Caco-2 (cell line): ENCODE data around the gene DUSP23. TPM values are rescaled to one million over a fixed set of nuclear protein-coding genes. Genes with fewer than 3 reads are reported as not detected.

Source experiments
- BruUV-seq: library from RNA; stranded (reverse); fragments of 400-500 nt; replicated peaks from 2 replicates; lab custom pipeline; 2021; lab: Mats Ljungman, UMichigan
- CTCF ChIA-PET: fragments of 300-600 bp; sonication (Branson Sonifier 250); formaldehyde crosslinking; loops from one replicate; lab custom pipeline; 2022; ENCODE audit warnings: antibody characterized with exemption; lab: Charles Lee
- POLR2A ChIA-PET: fragments of 300-600 bp; sonication (Branson Sonifier 250); formaldehyde crosslinking; loops from one replicate; lab custom pipeline; 2022; ENCODE audit warnings: antibody characterized with exemption; lab: Charles Lee
- DNase-seq, 2 experiments: peaks; one replicate each; pipeline versions ENCODE4 v3.0.0 to v3.0.0-alpha.2; 2020 to 2022
- H3K27me3 ChIP-seq: replicated peaks from 2 replicates; pipeline ENCODE4 v1.6.0; 2011; ENCODE audit warnings: low read length; ENCODE audit not compliant: control insufficient read depth, insufficient read depth
- H3K36me3 ChIP-seq: 2 replicates; pipeline ENCODE4 v1.5.1; 2011; ENCODE audit warnings: low read length; ENCODE audit not compliant: control insufficient read depth, insufficient read depth
- H3K4me1 ChIP-seq: fragments of 250-450 bp; sonication (Bioruptor Pico); 2 replicates; pipeline ENCODE4 v1.5.1; 2020; ENCODE audit warnings: mild to moderate bottlenecking
- H3K4me3 ChIP-seq: 2 replicates; pipeline ENCODE4 v1.5.1; 2011; ENCODE audit warnings: low read depth, mild to moderate bottlenecking, control low read depth, low read length
- H3K9me3 ChIP-seq: fragments of 250-450 bp; sonication (Bioruptor Pico); 2 replicates; pipeline ENCODE4 v1.5.1; 2020; ENCODE audit warnings: mild to moderate bottlenecking, moderate library complexity
- H3K27ac Mint-ChIP-seq: one replicate; pipeline ENCODE4 v1.8.0; 2022; ENCODE audit warnings: mixed read lengths; ENCODE audit not compliant: unreplicated experiment
- H3K27me3 Mint-ChIP-seq: one replicate; pipeline ENCODE4 v1.8.0; 2022; ENCODE audit warnings: mixed read lengths; ENCODE audit not compliant: insufficient read depth, unreplicated experiment
- H3K36me3 Mint-ChIP-seq: one replicate; pipeline ENCODE4 v1.8.0; 2022; ENCODE audit warnings: mild to moderate bottlenecking, mixed read lengths; ENCODE audit not compliant: insufficient read depth, unreplicated experiment
- H3K4me1 Mint-ChIP-seq: one replicate; pipeline ENCODE4 v1.8.0; 2022; ENCODE audit warnings: low read depth, mixed read lengths; ENCODE audit not compliant: unreplicated experiment
- H3K4me3 Mint-ChIP-seq: one replicate; pipeline ENCODE4 v1.8.0; 2022; ENCODE audit warnings: mild to moderate bottlenecking, moderate library complexity, mixed read lengths; ENCODE audit not compliant: unreplicated experiment
- H3K9me3 Mint-ChIP-seq: one replicate; pipeline ENCODE4 v1.8.0; 2022; ENCODE audit warnings: mixed read lengths; ENCODE audit not compliant: unreplicated experiment
- CTCF ChIP-seq, 2 experiments: fragments of 200-600 bp in 1 of 2; IDR thresholded peaks; 1 replicate in 1 of 2; 2 replicates in 1 of 2; pipeline versions ENCODE4 v1.5.1 to v1.8.0; 2011 to 2022; ENCODE audit warnings: antibody characterized with exemption in 1 of 2, control low read depth in 1 of 2, inconsistent platforms in 1 of 2, low read depth in 1 of 2, low read length in 1 of 2, mild to moderate bottlenecking in 1 of 2, moderate library complexity in 1 of 2; ENCODE audit not compliant: insufficient read depth in 1 of 2, severe bottlenecking in 1 of 2, unreplicated experiment in 1 of 2
- intact Hi-C: fragments of 100-400 bp; cut with micrococcal nuclease; formaldehyde crosslinking; loops from one replicate; pipeline ENCODE4 v1.10.0; 2022; ENCODE audit not compliant: unreplicated experiment
- total RNA-seq: library from RNA; stranded (reverse); gene quantifications from 2 replicates; pipeline ENCODE4 v1.2.3, GENCODE V29; 2022

The DUSP23 gene
- total RNA-seq, 1 experiment from 2014 or later: 44.5 TPM

- Mint-ChIP-seq H3K4me1 (no peaks in the 10 kb centered on the region), H3K9me3 (no peaks in the 10 kb centered on the region), H3K27ac (no peak overlapping the region), H3K4me3 (no peak overlapping the region), H3K27me3 (peaks cover 13% of the 10 kb centered on the region), H3K36me3 (no peaks in the 10 kb centered on the region)
- Histone ChIP-seq H3K9me3 (no peaks in the 10 kb centered on the region), H3K27me3 (no peaks in the 10 kb centered on the region), H3K4me1 (no peaks in the 10 kb centered on the region), H3K36me3 (no peaks in the 10 kb centered on the region), H3K4me3 (no peak overlapping the region)
- CTCF ChIA-PET: interaction anchor here (1.8 to 5.1 kb wide), 3 partner anchors 11 to 207 kb away, joined by 17 to 75 read pairs (median 68); no protein-coding TSS in a partner anchor
- BruUV-seq: no TSS peak
- intact Hi-C loops: no loop called here
- no peak for DNase-seq
- TF ChIP-seq CTCF (IDR thresholded peaks at IDR 0.05; ENCODE audit: insufficient read depth in 1 of 2, low read depth in 1 of 2, low read length in 1 of 2, severe bottlenecking in 1 of 2, unreplicated experiment in 1 of 2): no peak
- POLR2A ChIA-PET: no interaction called here
These were observed 19.6 kb downstream of the DUSP23 start for GRCh38 chr1:159800177-159800930.

- Mint-ChIP-seq H3K4me3 (no peak within 1 kb of the TSS), H3K4me1 (no peaks in the 10 kb centered on the region), H3K27ac (no peak within 1 kb of the TSS), H3K36me3 (no peaks in the 10 kb centered on the region), H3K9me3 (no peaks in the 10 kb centered on the region), H3K27me3 (peaks cover 13% of the 10 kb centered on the region)
- no peak for DNase-seq
- no TSS peak for BruUV-seq
- Histone ChIP-seq H3K36me3 (no peaks in the 10 kb centered on the region), H3K27me3 (no peaks in the 10 kb centered on the region), H3K9me3 (no peaks in the 10 kb centered on the region), H3K4me1 (no peaks in the 10 kb centered on the region), H3K4me3 (no peak within 1 kb of the TSS)
- TF ChIP-seq CTCF (IDR thresholded peaks at IDR 0.05; ENCODE audit: insufficient read depth in 1 of 2, low read depth in 1 of 2, low read length in 1 of 2, severe bottlenecking in 1 of 2, unreplicated experiment in 1 of 2): no peak
- POLR2A ChIA-PET: no interaction called here
- intact Hi-C loops: no loop called here
- CTCF ChIA-PET: interaction anchor here (1.1 to 1.5 kb wide), 2 partner anchors 89 to 205 kb away, joined by 3 to 5 read pairs; no protein-coding TSS in a partner anchor
These were observed 21.3 kb downstream of the DUSP23 start, which contains the start of gene FCRL6 for GRCh38 chr1:159802111-159802510. FCRL6 (plus strand) TSS chr1:159802360; CDS start chr1:159802425, 65 bp downstream.

- H3K27me3 ChIP-seq: no peaks in the 10 kb centered on the region
- no peaks in the 10 kb centered on the region for H3K4me1 ChIP-seq
- Mint-ChIP-seq H3K36me3 (no peaks in the 10 kb centered on the region), H3K4me3 (no peak overlapping the region), H3K27ac (no peak overlapping the region), H3K4me1 (no peaks in the 10 kb centered on the region), H3K27me3 (peaks cover 12% of the 10 kb centered on the region), H3K9me3 (no peaks in the 10 kb centered on the region)
- CTCF ChIA-PET: interaction anchor here (1.0 to 2.1 kb wide), 2 partner anchors 42 to 203 kb away, joined by 3 to 9 read pairs; no protein-coding TSS in a partner anchor
- intact Hi-C loops: no loop called here
- POLR2A ChIA-PET: no interaction called here
- H3K9me3 ChIP-seq: no peaks in the 10 kb centered on the region
- no peaks in the 10 kb centered on the region for H3K36me3 ChIP-seq
- BruUV-seq: no TSS peak
- no peak for TF ChIP-seq CTCF (IDR thresholded peaks at IDR 0.05; ENCODE audit: insufficient read depth in 1 of 2, low read depth in 1 of 2, low read length in 1 of 2, severe bottlenecking in 1 of 2, unreplicated experiment in 1 of 2)
- H3K4me3 ChIP-seq: no peak overlapping the region
- no peak for DNase-seq
These were observed 23.4 kb downstream of the DUSP23 start for GRCh38 chr1:159803956-159804689.
